HG02870 (cell line): Measurements from ENCODE around the gene TSACC.

Experiments
- ATAC-seq: cut with Tn5 transposase; IDR thresholded peaks from one replicate; pipeline ENCODE4 v1.9.1; 2021; ENCODE audit warnings: mild to moderate bottlenecking, moderate library complexity; ENCODE audit not compliant: unreplicated experiment

Gene TSACC

DNA sequence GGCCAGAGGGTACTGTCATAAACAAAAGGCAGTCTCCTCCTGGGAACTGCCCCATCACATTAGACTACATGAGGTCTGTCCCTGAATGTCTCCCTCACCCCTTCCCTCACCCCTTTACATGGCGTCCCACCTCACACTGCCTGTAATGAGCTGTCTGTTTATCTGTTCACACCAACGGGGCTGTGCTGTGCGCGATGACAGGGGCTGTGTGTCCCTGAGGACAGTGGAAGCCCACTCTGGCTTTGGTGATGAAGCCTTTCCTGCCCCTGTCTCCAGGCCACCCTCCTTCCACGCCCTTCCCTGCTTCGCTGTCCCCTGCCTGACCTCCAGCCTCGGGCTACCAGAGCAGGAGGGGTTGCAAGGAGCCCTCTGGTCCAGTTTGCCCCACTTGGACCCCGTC is 53.4 kb downstream of the TSACC start:
- no peak for ATAC-seq

GRCh38 chr1:156392452-156392853 is 54.1 kb downstream of the TSACC start:
- ATAC-seq, result no peak

DNA sequence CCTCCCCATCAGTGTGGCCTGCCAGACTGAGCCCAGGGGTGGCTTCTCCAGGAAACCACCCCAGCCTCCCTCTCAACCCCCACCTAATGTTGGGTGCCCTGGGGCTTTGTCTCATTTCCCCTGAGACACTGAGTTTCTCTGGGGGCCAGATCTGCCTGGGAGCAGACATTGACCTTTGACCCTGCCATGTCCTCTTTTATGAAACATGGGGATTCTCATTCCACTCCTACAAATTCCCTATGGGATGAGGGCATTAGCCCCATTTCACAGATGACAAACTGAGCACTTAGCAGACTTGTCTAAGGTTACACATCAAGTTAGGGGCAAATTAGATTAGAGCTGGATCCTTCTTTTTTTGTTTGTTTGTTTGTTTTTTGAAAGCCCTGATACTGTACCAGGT is 54.8 kb downstream of the TSACC start:
- no peak for ATAC-seq

DNA sequence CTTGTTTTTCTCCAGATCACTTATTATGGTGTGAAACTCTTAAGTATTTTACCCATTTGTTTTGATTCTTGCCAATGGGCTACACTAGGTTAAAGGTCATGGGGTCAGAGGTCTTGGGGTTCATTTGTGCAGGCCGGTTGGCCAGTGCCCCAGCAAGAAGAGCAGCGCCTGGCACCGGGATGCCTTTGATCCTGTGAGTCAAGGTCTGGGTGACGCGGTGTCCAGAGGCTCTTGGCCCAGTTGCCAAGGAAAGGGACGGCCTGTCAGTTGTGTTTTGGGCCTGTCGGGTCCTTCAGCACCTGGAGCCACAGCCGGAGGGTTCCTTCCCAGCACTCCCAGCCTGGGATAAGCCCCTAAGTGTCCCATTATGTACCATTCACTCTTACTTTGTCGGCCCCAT is 55.8 kb downstream of the TSACC start:
- no peak for ATAC-seq

DNA sequence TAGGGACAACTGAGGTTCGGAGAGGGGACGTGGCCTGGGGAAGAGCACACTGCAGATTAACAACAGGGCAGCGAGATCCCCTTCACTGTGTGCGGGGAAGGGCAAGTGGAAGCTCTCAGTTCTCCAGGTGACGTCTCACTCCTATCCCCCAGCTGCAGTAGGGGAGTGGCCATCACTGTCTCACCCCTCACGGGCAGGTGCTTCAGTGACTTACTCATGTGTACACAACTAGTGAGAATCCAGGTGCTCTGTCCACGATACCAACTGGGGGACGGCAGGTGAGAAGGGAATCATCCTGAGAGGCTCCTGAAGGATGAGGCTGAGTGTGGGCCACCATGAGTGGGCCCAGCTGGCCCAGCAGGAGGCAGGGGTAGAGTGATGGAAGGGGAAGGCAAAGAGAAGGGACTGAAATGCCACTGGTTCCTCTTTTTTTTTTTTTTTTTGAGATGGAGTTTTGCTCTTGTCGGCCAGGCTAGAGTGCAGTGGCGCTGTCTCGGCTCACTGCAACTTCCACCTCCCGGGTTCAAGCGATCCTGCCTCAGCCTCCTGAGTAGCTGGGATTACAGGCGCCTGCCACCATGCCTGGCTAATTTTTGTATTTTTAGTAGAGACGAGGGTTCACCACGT is 56.6 kb downstream of the TSACC start:
- no peak for ATAC-seq
